Measurements from ENCODE around the gene DYNLT3.

Gene DYNLT3

DNA sequence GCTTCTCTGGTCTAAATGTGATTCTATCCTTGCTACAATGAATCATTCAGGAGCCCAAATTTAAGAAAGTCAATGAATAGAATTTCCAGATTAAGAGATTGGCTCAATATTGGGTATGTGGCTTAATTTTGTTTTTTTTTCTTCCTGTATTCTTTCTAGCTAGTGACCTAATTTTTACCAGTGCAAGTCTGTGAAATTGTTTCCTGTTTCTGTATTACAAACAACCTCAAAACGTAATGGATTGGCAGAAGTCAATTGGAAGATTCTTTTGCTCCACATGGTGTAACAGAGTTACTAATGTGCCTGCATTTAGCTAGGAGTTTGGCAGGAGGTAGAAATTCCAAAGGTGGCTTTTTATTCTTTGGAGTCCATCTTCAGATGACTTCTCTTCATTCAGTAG lies 17.6 kb downstream of the DYNLT3 start:
- TF ChIP-seq CTCF (conservative IDR thresholded peaks at IDR 0.05; ENCODE audit: control insufficient read depth, insufficient read depth, low read depth, low read length): no peak
- no peak overlapping the region for H3K4me3 ChIP-seq (ENCODE audit: control insufficient read depth, low read depth, low read length)
- no peak for DNase-seq (ENCODE audit: low read depth)

DNA sequence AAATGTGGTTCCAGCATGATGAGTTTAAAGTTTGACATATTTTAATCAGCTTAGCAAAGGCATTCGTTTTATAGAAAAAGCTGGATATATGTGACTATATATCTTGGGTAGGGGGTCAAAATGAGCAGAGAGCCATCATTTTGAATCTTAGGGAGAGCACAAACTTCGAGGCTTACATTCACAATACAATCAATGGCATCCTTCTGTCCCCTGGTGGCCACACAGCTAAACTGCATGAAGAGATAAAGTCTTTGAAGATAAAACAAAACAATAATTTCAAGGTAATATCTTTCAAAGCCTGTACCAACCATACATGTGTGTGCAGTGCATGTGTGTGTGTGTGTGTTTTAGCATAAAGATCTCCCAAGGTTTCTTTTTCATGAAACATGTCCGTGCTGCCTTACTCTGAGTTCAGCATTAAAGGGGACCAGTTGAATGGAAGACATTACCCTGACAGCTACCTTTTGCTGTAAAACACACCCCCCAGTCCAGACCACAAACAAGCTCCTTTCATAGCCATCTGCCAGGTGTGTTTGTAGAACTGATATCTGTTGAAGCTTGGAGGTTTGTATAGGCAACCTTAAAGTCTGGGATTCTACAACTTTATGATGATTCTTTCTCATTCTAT lies 22.0 kb downstream of the DYNLT3 start:
- DNase-seq (ENCODE audit: low read depth): peak; percentile 42
- peak; percentile 96 for TF ChIP-seq CTCF (conservative IDR thresholded peaks at IDR 0.05; ENCODE audit: control insufficient read depth, insufficient read depth, low read depth, low read length)
- no peak overlapping the region for H3K4me3 ChIP-seq (ENCODE audit: control insufficient read depth, low read depth, low read length)

DNA sequence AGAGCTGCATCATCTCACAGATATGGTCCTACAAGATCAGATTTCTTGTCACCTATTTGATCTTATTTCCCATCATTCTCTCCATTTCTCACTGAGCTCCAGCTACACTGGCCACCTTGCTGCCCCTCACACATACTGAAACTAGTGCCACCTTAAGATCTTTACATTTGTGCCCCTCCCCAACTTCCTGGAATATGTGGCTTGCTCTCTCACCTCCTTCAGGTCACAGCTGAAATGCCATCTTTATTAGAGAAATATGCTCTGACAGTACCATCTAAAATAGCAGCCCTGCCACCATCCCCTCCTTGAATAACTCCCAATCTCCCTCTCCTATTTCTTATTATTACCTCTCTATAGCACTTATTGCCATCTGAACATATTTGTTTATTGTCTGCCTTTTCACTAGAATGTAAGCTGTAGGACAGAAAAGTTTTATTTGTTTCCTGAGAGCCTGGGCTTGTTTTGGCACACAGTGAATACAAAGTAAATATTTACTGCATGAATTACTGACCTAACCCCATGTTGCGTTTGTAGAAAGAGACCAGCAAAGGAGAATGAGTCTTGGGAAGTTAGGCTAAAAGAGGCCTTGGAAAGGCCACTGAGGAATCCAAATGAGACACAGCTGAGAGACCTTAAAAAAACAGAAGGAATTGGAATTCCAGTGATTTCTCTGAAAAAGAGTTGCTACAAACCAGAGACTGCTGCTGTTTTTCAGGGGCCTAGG lies 22.7 kb downstream of the DYNLT3 start:
- no peak overlapping the region for H3K4me3 ChIP-seq (ENCODE audit: control insufficient read depth, low read depth, low read length)
- TF ChIP-seq CTCF (conservative IDR thresholded peaks at IDR 0.05; ENCODE audit: control insufficient read depth, insufficient read depth, low read depth, low read length): no peak
- no peak for DNase-seq (ENCODE audit: low read depth)

DNA sequence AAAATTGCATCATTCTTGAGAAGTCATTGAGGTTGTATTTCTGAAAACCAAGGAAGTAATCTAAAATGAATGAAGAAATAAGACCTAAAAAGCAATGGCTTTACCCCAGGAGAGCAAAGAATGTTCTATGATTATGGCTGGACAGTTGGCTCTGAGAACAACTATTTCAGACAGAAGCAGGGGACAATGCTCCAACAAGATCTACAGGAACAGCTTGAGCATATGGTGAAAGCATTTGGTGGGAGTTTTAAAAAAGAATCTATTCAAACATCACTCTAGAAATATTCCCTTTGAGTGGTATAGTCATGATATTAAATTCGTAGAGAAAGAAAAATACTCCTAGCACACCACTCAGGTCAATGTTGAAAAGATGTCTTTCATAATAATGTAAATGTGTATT lies 26.7 kb downstream of the DYNLT3 start:
- H3K4me3 ChIP-seq (ENCODE audit: control insufficient read depth, low read depth, low read length): no peak overlapping the region
- DNase-seq (ENCODE audit: low read depth): no peak
- no peak for TF ChIP-seq CTCF (conservative IDR thresholded peaks at IDR 0.05; ENCODE audit: control insufficient read depth, insufficient read depth, low read depth, low read length)

- H3K4me3 ChIP-seq (ENCODE audit: control insufficient read depth, low read depth, low read length): no peak overlapping the region
- no peak for TF ChIP-seq CTCF (conservative IDR thresholded peaks at IDR 0.05; ENCODE audit: control insufficient read depth, insufficient read depth, low read depth, low read length)
- no peak for DNase-seq (ENCODE audit: low read depth)
Observed at GRCh38 chrX:37818031-37818430, 29.3 kb downstream of the DYNLT3 start.

GRCh38 chrX:37817579-37817978 lies 29.8 kb downstream of the DYNLT3 start:
- no peak for TF ChIP-seq CTCF (conservative IDR thresholded peaks at IDR 0.05; ENCODE audit: control insufficient read depth, insufficient read depth, low read depth, low read length)
- H3K4me3 ChIP-seq (ENCODE audit: control insufficient read depth, low read depth, low read length): no peak overlapping the region
- DNase-seq (ENCODE audit: low read depth): no peak
